ENCODE data around the gene SERINC4. TPM values are rescaled to one million over a fixed set of nuclear protein-coding genes. Genes with fewer than 3 reads are reported as not detected.
A peak's percentile ranks its signal among the peaks of the same experiment; 100 is the strongest.
"Not testable (repeated sequence)": the region's sequence is repeated elsewhere in the genome, so short reads cannot be mapped to it uniquely, and the experiment has no call there.

The SERINC4 gene
- total and polyA plus RNA-seq, 9 of the 15 experiments (the other 6 are each of a cell fraction or from before 2014, with no cell fraction given) = 0.14 to 0.86 (median 0.18) TPM; not detected in 2

GRCh38 chr15:43802676-43803075 lies 2.7 kb upstream of the SERINC4 start:
- 97% methylated on average over 6 of the region's 7 CpGs for WGBS (ENCODE audit: insufficient coverage, low coverage, missing lambda C conversion rate)
- ATAC-seq; H2AFZ ChIP-seq (ENCODE audit: low read depth, low read length); H3K4me2 ChIP-seq (ENCODE audit: insufficient read depth, low read length); DNase-seq (ENCODE audit: extremely low read depth in 1 of 4, low spot score in 3 of 4); H4K20me1 ChIP-seq (replicated peaks; ENCODE audit: control insufficient read depth, insufficient read depth, low read length); in situ Hi-C loops (cut with MboI); intact Hi-C loops (cut with micrococcal nuclease); H3K9me1 ChIP-seq (ENCODE audit: control insufficient read depth, insufficient read depth, low read length); BruUV-seq (replicated peaks); FAIRE-seq; H3K9ac ChIP-seq (ENCODE audit: insufficient read depth in 1 of 2, low read depth in 2 of 2, low read length in 2 of 2); H3K4me3 ChIP-seq; CTCF ChIA-PET (ENCODE audit: low intra/inter-chr PET ratio); H3K27ac ChIP-seq (ENCODE audit: extremely low read depth, low read depth, low read length); H3K9me3 ChIP-seq (replicated peaks; ENCODE audit: control insufficient read depth, insufficient read depth, low read depth, low read length); H3K27me3 ChIP-seq (ENCODE audit: control insufficient read depth in 2 of 2, insufficient read depth in 2 of 2, low read length in 2 of 2): not testable (repeated sequence)
- peaks cover 19 to 24% of the 10 kb centered on the region in 2 experiments for H3K4me1 ChIP-seq (replicated peaks in 1 of 2; ENCODE audit: control insufficient read depth in 2 of 2, insufficient read depth in 2 of 2, low read length in 2 of 2)
- TF ChIP-seq POLR2B (IDR thresholded peaks at IDR 0.05; ENCODE audit: low read depth, partially characterized antibody) = peak; percentile 27
- TF ChIP-seq POLR2A (conservative IDR thresholded peaks at IDR 0.05) = peak; percentile 50; the same call in 1 of the 2 replicates
- peak; percentile 65 for TF ChIP-seq SUPT5H (IDR thresholded peaks at IDR 0.05)
- POLR2A ChIA-PET = interaction anchor here (1.9 to 3.7 kb wide), 3 partner anchors 12 to 24 kb away, joined by 5 to 29 read pairs (median 28); partner anchors contain the start of genes MFAP1, SERF2 and WDR76
- peaks cover 20% of the 10 kb centered on the region for H3K79me2 ChIP-seq (ENCODE audit: control insufficient read depth, insufficient read depth, low read length)
- peaks cover 80% of the 10 kb centered on the region for H3K36me3 ChIP-seq (ENCODE audit: control insufficient read depth, insufficient read depth, low read length)

- Histone ChIP-seq H3K36me3 (ENCODE audit: control insufficient read depth, insufficient read depth, low read length) (peaks cover 80% of the 10 kb centered on the region), H3K9me3 (replicated peaks; ENCODE audit: control insufficient read depth, insufficient read depth, low read depth, low read length) (no peaks in the 10 kb centered on the region), H2AFZ (ENCODE audit: low read depth, low read length) (peak within 1 kb of the TSS; percentile 67), H3K27me3 (ENCODE audit: control insufficient read depth in 2 of 2, insufficient read depth in 2 of 2, low read length in 2 of 2) (no peaks in the 10 kb centered on the region), H3K79me2 (ENCODE audit: control insufficient read depth, insufficient read depth, low read length) (peaks cover 22% of the 10 kb centered on the region), H3K4me1 (replicated peaks in 1 of 2; ENCODE audit: control insufficient read depth in 2 of 2, insufficient read depth in 2 of 2, low read length in 2 of 2) (peaks cover 19 to 24% of the 10 kb centered on the region in 2 experiments), H3K4me3 (peak within 1 kb of the TSS; percentile 78), H4K20me1 (replicated peaks; ENCODE audit: control insufficient read depth, insufficient read depth, low read length) (no peaks in the 10 kb centered on the region), H3K27ac (ENCODE audit: extremely low read depth, low read depth, low read length) (peak within 1 kb of the TSS; percentile 81), H3K4me2 (ENCODE audit: insufficient read depth, low read length) (peak within 1 kb of the TSS; percentile 100), H3K9ac (ENCODE audit: insufficient read depth in 1 of 2, low read depth in 2 of 2, low read length in 2 of 2) (peak within 1 kb of the TSS; percentile 91 to 92), H3K9me1 (ENCODE audit: control insufficient read depth, insufficient read depth, low read length) (no peaks in the 10 kb centered on the region)
- 3% methylated on average over 44 of the region's 44 CpGs for WGBS (ENCODE audit: insufficient coverage, low coverage, missing lambda C conversion rate)
- intact Hi-C loops (cut with micrococcal nuclease) = no loop called here
- peak; percentile 92 for FAIRE-seq
- TSS peak; percentile 37 for BruUV-seq (replicated peaks)
- in situ Hi-C loops (cut with MboI) = no loop called here
- POLR2A ChIA-PET = interaction anchor here (0.6 to 3.7 kb wide), 11 partner anchors 10 to 138 kb away, joined by 3 to 29 read pairs (median 4); partner anchors contain the start of genes ELL3, MFAP1, PDIA3 and SERF2
- peak; percentile 85 to 95 (median 88) for DNase-seq (ENCODE audit: extremely low read depth in 1 of 4, low spot score in 3 of 4)
- ATAC-seq = peak; percentile 94
- CTCF ChIA-PET (ENCODE audit: low intra/inter-chr PET ratio) = no interaction called here
- TF ChIP-seq CXXC5 (CRISPR knock-in tag; IDR thresholded peaks at IDR 0.05) = peak; percentile 66; the same call in 1 of the 2 replicates
- TF ChIP-seq NFIX (CRISPR knock-in tag; IDR thresholded peaks at IDR 0.05; ENCODE audit: low read depth) = no peak
- peak; percentile 66 for TF ChIP-seq ARID4B (CRISPR knock-in tag; IDR thresholded peaks at IDR 0.05)
- peak in 1 of 2 experiments; percentile 58; a peak in 1 of 4 replicates for TF ChIP-seq MAZ (CRISPR knock-in tag; conservative IDR thresholded peaks at IDR 0.05 in 1 of 2, IDR thresholded peaks at IDR 0.05 in 1 of 2)
- peak; percentile 98 for TF ChIP-seq SUPT5H (IDR thresholded peaks at IDR 0.05)
- 0 out of 2 replicates have a peak, but pooled peaks have one; percentile 17 for TF ChIP-seq CEBPG (CRISPR knock-in tag; IDR thresholded peaks at IDR 0.05)
- TF ChIP-seq CEBPG (tag; conservative IDR thresholded peaks at IDR 0.05 in 1 of 2, IDR thresholded peaks at IDR 0.05 in 1 of 2) = 0 out of 4 replicates have a peak, but pooled peaks of 1 of the 2 experiments have one; percentile 32
- TF ChIP-seq EP400 (IDR thresholded peaks at IDR 0.05) = peak; percentile 96
Measured at GRCh38 chr15:43800286-43801141, 494 bp upstream of the SERINC4 start, which contains the start of gene HYPK. HYPK (plus strand) TSS chr15:43800599; CDS start chr15:43800623, 24 bp downstream.
